IPS DF 6.9 (cell line): ENCODE measurements around the gene TOMM70.
"Not testable (repeated sequence)": the region's sequence is repeated elsewhere in the genome, so short reads cannot be mapped to it uniquely, and the experiment has no call there.

Experiments used
- DNase-seq: peaks from one replicate; pipeline ENCODE4 v3.0.0-alpha.2; 2013; ENCODE audit warnings: low read depth, low spot score
- H3K27ac ChIP-seq: one replicate; pipeline ENCODE4 v1.5.1; 2013; ENCODE audit warnings: low read length, control low read depth
- H3K27me3 ChIP-seq: 2 replicates; pipeline ENCODE4 v1.6.1; 2013; ENCODE audit warnings: mild to moderate bottlenecking, low read length; ENCODE audit not compliant: control insufficient read depth, insufficient read depth
- H3K36me3 ChIP-seq: 2 replicates; pipeline ENCODE4 v1.6.1; 2013; ENCODE audit warnings: low read length; ENCODE audit not compliant: control insufficient read depth, insufficient read depth
- H3K4me1 ChIP-seq: 2 replicates; pipeline ENCODE4 v1.6.1; 2013; ENCODE audit warnings: low read length; ENCODE audit not compliant: control insufficient read depth, insufficient read depth
- H3K4me3 ChIP-seq: 2 replicates; pipeline ENCODE4 v1.5.1; 2013; ENCODE audit warnings: mild to moderate bottlenecking, low read length
- H3K9me3 ChIP-seq: 2 replicates; pipeline ENCODE4 v1.6.1; 2013; ENCODE audit warnings: low read length, inconsistent platforms; ENCODE audit not compliant: control insufficient read depth, insufficient read depth
- WGBS: extraction: QIAGEN DNeasy Blood & Tissue Kit; methylation state at CpG from one replicate; pipeline ENCODE4 v1.1.7; 2013; ENCODE audit warnings: mixed read lengths, missing lambda C conversion rate; ENCODE audit not compliant: insufficient read length, insufficient coverage; 5-methylcytosine and 5-hydroxymethylcytosine counted together

TOMM70 gene

DNA sequence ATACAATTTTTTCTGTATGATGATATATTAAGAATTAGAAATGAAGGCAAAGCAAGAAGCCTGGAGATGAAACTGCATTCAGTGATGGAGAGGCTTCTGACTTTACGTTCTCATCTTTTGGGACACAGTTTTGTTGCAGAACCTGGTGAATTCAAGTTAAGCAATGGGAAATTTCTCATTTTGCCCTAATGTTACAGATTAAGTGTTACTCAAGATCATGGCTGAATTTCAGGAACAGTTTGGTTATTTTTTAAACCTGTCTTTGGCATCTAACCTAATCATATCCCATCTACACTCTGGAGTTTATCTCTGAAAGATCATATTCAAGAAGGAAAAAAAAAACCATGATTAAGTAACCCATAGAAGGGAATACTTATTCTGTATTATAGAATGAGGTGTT lies 60.4 kb downstream of the TOMM70 start:
- no CpG with 5 or more reads among the region's 1 CpG for WGBS
- no peaks in the 10 kb centered on the region for H3K36me3 ChIP-seq
- DNase-seq: no peak
- no peaks in the 10 kb centered on the region for H3K9me3 ChIP-seq
- no peak overlapping the region for H3K27ac ChIP-seq
- H3K4me3 ChIP-seq: no peak overlapping the region
- no peaks in the 10 kb centered on the region for H3K27me3 ChIP-seq
- H3K4me1 ChIP-seq: no peaks in the 10 kb centered on the region

- Histone ChIP-seq H3K27ac (no peak overlapping the region), H3K4me1 (no peaks in the 10 kb centered on the region), H3K4me3 (no peak overlapping the region), H3K9me3 (no peaks in the 10 kb centered on the region), H3K36me3 (no peaks in the 10 kb centered on the region), H3K27me3 (no peaks in the 10 kb centered on the region)
- no CpG with 5 or more reads among the region's 5 CpGs for WGBS
- DNase-seq: no peak
Observed at GRCh38 chr3:100339786-100340185, 61.1 kb downstream of the TOMM70 start.

GRCh38 chr3:100338911-100339310 lies 62.0 kb downstream of the TOMM70 start:
- no peak overlapping the region for H3K4me3 ChIP-seq
- no peaks in the 10 kb centered on the region for H3K36me3 ChIP-seq
- H3K27ac ChIP-seq: no peak overlapping the region
- WGBS: no CpG with 5 or more reads among the region's 10 CpGs
- H3K9me3 ChIP-seq: no peaks in the 10 kb centered on the region
- no peaks in the 10 kb centered on the region for H3K4me1 ChIP-seq
- DNase-seq: no peak
- H3K27me3 ChIP-seq: no peaks in the 10 kb centered on the region

GRCh38 chr3:100336229-100336628 lies 64.7 kb downstream of the TOMM70 start:
- H3K4me1 ChIP-seq, H3K36me3 ChIP-seq, H3K9me3 ChIP-seq, H3K27me3 ChIP-seq, DNase-seq, H3K27ac ChIP-seq, H3K4me3 ChIP-seq: not testable (repeated sequence)
- WGBS: no CpG with 5 or more reads among the region's 10 CpGs

GRCh38 chr3:100335434-100335833 lies 65.5 kb downstream of the TOMM70 start:
- no peak overlapping the region for H3K4me3 ChIP-seq
- H3K9me3 ChIP-seq: no peaks in the 10 kb centered on the region
- no peak for DNase-seq
- no peak overlapping the region for H3K27ac ChIP-seq
- H3K4me1 ChIP-seq: no peaks in the 10 kb centered on the region
- H3K27me3 ChIP-seq: no peaks in the 10 kb centered on the region
- WGBS: no CpG with 5 or more reads among the region's 14 CpGs
- H3K36me3 ChIP-seq: no peaks in the 10 kb centered on the region

GRCh38 chr3:100334488-100335351 lies 66.2 kb downstream of the TOMM70 start, which contains the start of gene NIT2:
TSS of gene NIT2 (plus strand) at chr3:100334757. CDS start at chr3:100334792, 35 bp downstream.
- no peaks in the 10 kb centered on the region for H3K36me3 ChIP-seq
- no peak within 1 kb of the TSS for H3K27ac ChIP-seq
- no peaks in the 10 kb centered on the region for H3K9me3 ChIP-seq
- no peaks in the 10 kb centered on the region for H3K4me1 ChIP-seq
- no CpG with 5 or more reads among the region's 77 CpGs for WGBS
- H3K4me3 ChIP-seq: peak within 1 kb of the TSS; percentile 46; the same call in 1 of the 2 replicates
- peak; percentile 67 for DNase-seq
- H3K27me3 ChIP-seq: no peaks in the 10 kb centered on the region

DNA sequence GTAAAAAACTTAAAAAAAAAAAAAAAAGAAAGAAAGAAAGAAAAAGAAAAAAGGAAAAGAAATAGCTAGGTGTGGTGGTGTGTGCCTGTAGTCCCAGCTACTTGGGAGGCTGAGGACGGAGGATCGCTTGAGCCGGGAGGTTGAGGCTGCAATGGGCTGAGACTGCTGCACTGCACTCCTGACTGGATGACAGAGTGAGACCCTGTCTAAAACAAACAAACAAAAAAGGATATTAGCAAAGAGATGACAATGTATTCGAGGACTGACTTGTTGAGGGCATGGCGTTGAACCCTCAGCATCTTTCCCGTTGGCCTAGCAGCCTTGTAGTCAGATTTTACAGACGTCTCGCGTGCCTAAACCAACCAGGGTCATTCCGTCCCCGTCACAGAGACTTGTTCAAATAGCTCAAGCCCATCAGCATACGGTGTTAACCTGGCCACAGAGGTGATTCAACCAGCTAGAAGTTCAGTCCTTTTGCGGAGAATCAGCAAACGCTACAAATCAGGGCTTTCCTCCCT lies 66.9 kb downstream of the TOMM70 start:
- peak; percentile 41 for DNase-seq
- Histone ChIP-seq H3K36me3 (no peaks in the 10 kb centered on the region), H3K27me3 (no peaks in the 10 kb centered on the region), H3K27ac (no peak overlapping the region), H3K4me1 (no peaks in the 10 kb centered on the region), H3K9me3 (no peaks in the 10 kb centered on the region), H3K4me3 (peak overlapping the region; percentile 46; the same call in 1 of the 2 replicates)
- WGBS: no CpG with 5 or more reads among the region's 14 CpGs

- Histone ChIP-seq H3K4me1 (no peaks in the 10 kb centered on the region), H3K36me3 (no peaks in the 10 kb centered on the region), H3K4me3 (no peak overlapping the region), H3K27me3 (no peaks in the 10 kb centered on the region), H3K9me3 (no peaks in the 10 kb centered on the region), H3K27ac (no peak overlapping the region)
- no peak for DNase-seq
Observed at GRCh38 chr3:100333051-100333450, 67.8 kb downstream of the TOMM70 start.

GRCh38 chr3:100331660-100332059 lies 69.2 kb downstream of the TOMM70 start:
- no CpG with 5 or more reads among the region's 4 CpGs for WGBS
- DNase-seq: no peak
- H3K36me3 ChIP-seq: no peaks in the 10 kb centered on the region
- no peaks in the 10 kb centered on the region for H3K27me3 ChIP-seq
- H3K4me3 ChIP-seq: no peak overlapping the region
- H3K9me3 ChIP-seq: no peaks in the 10 kb centered on the region
- no peak overlapping the region for H3K27ac ChIP-seq
- no peaks in the 10 kb centered on the region for H3K4me1 ChIP-seq

DNA sequence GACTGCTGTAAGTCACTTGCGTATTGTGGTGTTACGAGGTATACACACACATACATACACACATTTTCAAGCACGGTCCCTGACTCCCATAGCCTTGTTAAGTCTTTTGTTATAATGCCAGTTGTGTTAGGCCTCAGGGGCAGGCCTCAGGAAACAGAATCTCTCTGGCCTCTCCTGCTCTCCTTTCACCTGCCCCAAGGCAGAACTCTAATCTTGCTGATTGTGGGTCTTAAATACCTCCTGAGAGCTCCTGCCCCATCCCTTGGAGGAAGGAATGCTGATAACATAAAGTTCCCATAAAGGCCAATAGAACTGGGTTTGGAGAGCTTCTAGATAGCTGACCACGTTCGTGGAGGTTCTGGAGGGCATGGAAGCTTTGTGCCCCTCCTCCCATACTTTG lies 70.2 kb downstream of the TOMM70 start:
- no peak for DNase-seq
- Histone ChIP-seq H3K9me3 (no peaks in the 10 kb centered on the region), H3K36me3 (no peaks in the 10 kb centered on the region), H3K4me3 (no peak overlapping the region), H3K27ac (no peak overlapping the region), H3K4me1 (no peaks in the 10 kb centered on the region), H3K27me3 (no peaks in the 10 kb centered on the region)
- no CpG with 5 or more reads among the region's 5 CpGs for WGBS
